AG10803 (cell line): ENCODE measurements around the gene CKLF.

Source experiments
- DNase-seq: peaks from one replicate; pipeline ENCODE4 v3.0.0; 2010; ENCODE audit warnings: low read depth
- H3K4me3 ChIP-seq: 2 replicates; pipeline ENCODE4 v1.5.1; 2011; ENCODE audit warnings: mild to moderate bottlenecking, low read length, control low read depth
- CTCF ChIP-seq: conservative IDR thresholded peaks from 2 replicates; pipeline ENCODE4 v1.5.1; 2011; ENCODE audit warnings: mild to moderate bottlenecking, low read length, control low read depth, inconsistent platforms

Gene CKLF

DNA sequence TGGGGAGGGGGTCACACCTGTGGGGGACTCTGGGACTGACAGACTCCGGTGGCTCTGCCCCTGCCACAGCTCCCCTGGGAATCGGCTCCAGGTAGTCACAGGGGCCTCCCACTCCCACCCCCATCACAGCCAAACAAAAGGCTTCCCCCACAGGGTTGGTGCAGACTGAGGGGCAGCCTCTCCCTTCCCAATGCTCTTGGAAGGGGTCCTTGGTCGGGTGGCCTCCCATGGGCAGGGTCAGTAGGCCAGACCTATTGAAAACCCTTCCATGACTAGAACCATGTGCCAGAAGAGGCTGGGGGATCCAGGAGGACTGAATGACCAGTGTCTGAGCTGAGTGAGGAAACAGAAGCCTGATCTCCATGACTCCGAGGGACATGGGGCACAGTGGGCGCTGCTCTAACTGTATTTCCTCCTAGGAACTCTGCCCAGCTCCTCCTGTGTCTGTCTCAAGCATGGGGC is 31.1 kb upstream of the CKLF start:
- DNase-seq: no peak
- H3K4me3 ChIP-seq: no peak overlapping the region
- TF ChIP-seq CTCF: no peak

GRCh38 chr16:66521951-66522771 is 30.2 kb upstream of the CKLF start:
- peak; percentile 64 for DNase-seq
- no peak for TF ChIP-seq CTCF
- H3K4me3 ChIP-seq: no peak overlapping the region

GRCh38 chr16:66522816-66523590 is 29.4 kb upstream of the CKLF start:
- no peak overlapping the region for H3K4me3 ChIP-seq
- no peak for TF ChIP-seq CTCF
- DNase-seq: no peak

- no peak for TF ChIP-seq CTCF
- DNase-seq: no peak
- no peak overlapping the region for H3K4me3 ChIP-seq
Measured at GRCh38 chr16:66523861-66524354, 28.5 kb upstream of the CKLF start.

DNA sequence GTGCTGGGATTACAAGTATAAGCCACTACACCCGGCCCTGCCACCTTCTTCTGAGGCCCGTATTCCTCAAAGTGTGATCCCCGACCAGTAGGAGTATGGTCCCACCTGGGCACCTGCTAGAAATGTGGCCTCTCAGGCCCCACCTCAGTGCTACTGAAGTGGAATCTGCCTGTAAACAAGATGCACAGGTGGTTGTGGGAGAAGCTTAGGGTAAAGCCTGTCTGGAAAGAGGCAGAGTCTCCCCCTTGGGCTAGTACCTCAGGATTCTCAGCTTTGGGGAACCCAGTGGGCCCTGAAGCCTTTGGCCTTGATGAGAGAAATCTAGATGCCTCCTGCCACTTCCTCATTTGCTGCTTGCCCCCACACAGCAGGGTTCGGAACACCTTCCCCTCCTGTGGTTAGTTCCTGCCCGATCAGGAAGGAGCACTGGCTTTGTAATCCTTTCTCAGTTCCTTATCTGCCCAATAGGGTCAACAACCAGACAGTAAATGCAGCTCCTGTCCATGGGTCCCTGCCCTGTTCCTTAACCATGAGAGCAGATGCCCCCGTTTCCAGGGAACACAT is 27.7 kb upstream of the CKLF start:
- DNase-seq: no peak
- TF ChIP-seq CTCF: no peak

GRCh38 chr16:66525396-66526180 is 26.8 kb upstream of the CKLF start:
- peak; percentile 41 for DNase-seq
- TF ChIP-seq CTCF: no peak
- no peak overlapping the region for H3K4me3 ChIP-seq

More for the DNA sequence above, 27.7 kb upstream of the CKLF start:
- H3K4me3 ChIP-seq: no peak overlapping the region
